ENCODE data around the gene ADGRB2. TPM values are rescaled to one million over a fixed set of nuclear protein-coding genes. Genes with fewer than 3 reads are reported as not detected.

Gene ADGRB2
- total RNA-seq, 1 donor from 2014 or later = 0.40 TPM

- no peak for DNase-seq
- intact Hi-C loops (cut with micrococcal nuclease) = no loop called here
- no peak overlapping the region for H3K27ac Mint-ChIP-seq
- H3K36me3 Mint-ChIP-seq (ENCODE audit: low read depth) = no peaks in the 10 kb centered on the region
- H3K4me3 Mint-ChIP-seq = no peak overlapping the region
- no peaks in the 10 kb centered on the region for H3K9me3 Mint-ChIP-seq
- peaks cover 8% of the 10 kb centered on the region for H3K27me3 Mint-ChIP-seq
- H3K4me1 Mint-ChIP-seq = no peaks in the 10 kb centered on the region
These were observed 17.7 kb upstream of the ADGRB2 start for GRCh38 chr1:31781756-31782371.

- intact Hi-C loops (cut with micrococcal nuclease) = no loop called here
- Mint-ChIP-seq H3K4me1 (no peaks in the 10 kb centered on the region), H3K9me3 (no peaks in the 10 kb centered on the region), H3K4me3 (no peak overlapping the region), H3K27ac (no peak overlapping the region), H3K36me3 (ENCODE audit: low read depth) (no peaks in the 10 kb centered on the region), H3K27me3 (peaks cover 14% of the 10 kb centered on the region)
- DNase-seq = no peak
These were observed 17.1 kb upstream of the ADGRB2 start for GRCh38 chr1:31781138-31781755.

- intact Hi-C loops (cut with micrococcal nuclease) = no loop called here
- Mint-ChIP-seq H3K9me3 (no peaks in the 10 kb centered on the region), H3K27ac (no peak overlapping the region), H3K4me3 (no peak overlapping the region), H3K27me3 (peaks cover 16% of the 10 kb centered on the region), H3K4me1 (no peaks in the 10 kb centered on the region), H3K36me3 (ENCODE audit: low read depth) (no peaks in the 10 kb centered on the region)
- no peak for DNase-seq
These were observed 16.5 kb upstream of the ADGRB2 start for GRCh38 chr1:31780632-31781031.

GRCh38 chr1:31779687-31780086 is 15.5 kb upstream of the ADGRB2 start:
- H3K27me3 Mint-ChIP-seq = peaks cover 20% of the 10 kb centered on the region
- no peak for DNase-seq
- H3K9me3 Mint-ChIP-seq = no peaks in the 10 kb centered on the region
- H3K36me3 Mint-ChIP-seq (ENCODE audit: low read depth) = no peaks in the 10 kb centered on the region
- H3K4me1 Mint-ChIP-seq = no peaks in the 10 kb centered on the region
- H3K27ac Mint-ChIP-seq = no peak overlapping the region
- H3K4me3 Mint-ChIP-seq = no peak overlapping the region
- intact Hi-C loops (cut with micrococcal nuclease) = no loop called here

GRCh38 chr1:31778763-31779488 is 14.8 kb upstream of the ADGRB2 start:
- Mint-ChIP-seq H3K27ac (peak overlapping the region; percentile 20), H3K4me1 (peaks cover 7% of the 10 kb centered on the region), H3K27me3 (peaks cover 26% of the 10 kb centered on the region), H3K9me3 (no peaks in the 10 kb centered on the region), H3K36me3 (ENCODE audit: low read depth) (no peaks in the 10 kb centered on the region), H3K4me3 (no peak overlapping the region)
- intact Hi-C loops (cut with micrococcal nuclease) = no loop called here
- no peak for DNase-seq

GRCh38 chr1:31776516-31776915 is 12.4 kb upstream of the ADGRB2 start:
- no peak overlapping the region for H3K27ac Mint-ChIP-seq
- H3K4me1 Mint-ChIP-seq = peaks cover 18% of the 10 kb centered on the region
- H3K27me3 Mint-ChIP-seq = peaks cover 47% of the 10 kb centered on the region
- no peak for DNase-seq
- intact Hi-C loops (cut with micrococcal nuclease) = no loop called here
- H3K9me3 Mint-ChIP-seq = no peaks in the 10 kb centered on the region
- H3K4me3 Mint-ChIP-seq = no peak overlapping the region
- no peaks in the 10 kb centered on the region for H3K36me3 Mint-ChIP-seq (ENCODE audit: low read depth)

GRCh38 chr1:31776032-31776431 is 11.9 kb upstream of the ADGRB2 start:
- Mint-ChIP-seq H3K4me1 (peaks cover 19% of the 10 kb centered on the region), H3K9me3 (no peaks in the 10 kb centered on the region), H3K36me3 (ENCODE audit: low read depth) (no peaks in the 10 kb centered on the region), H3K27ac (no peak overlapping the region), H3K4me3 (no peak overlapping the region), H3K27me3 (peaks cover 52% of the 10 kb centered on the region)
- DNase-seq = no peak
- intact Hi-C loops (cut with micrococcal nuclease) = no loop called here

- H3K27me3 Mint-ChIP-seq = peaks cover 55% of the 10 kb centered on the region
- H3K27ac Mint-ChIP-seq = no peak overlapping the region
- H3K4me3 Mint-ChIP-seq = no peak overlapping the region
- no peaks in the 10 kb centered on the region for H3K9me3 Mint-ChIP-seq
- peaks cover 23% of the 10 kb centered on the region for H3K4me1 Mint-ChIP-seq
- intact Hi-C loops (cut with micrococcal nuclease) = no loop called here
- no peak for DNase-seq
- no peaks in the 10 kb centered on the region for H3K36me3 Mint-ChIP-seq (ENCODE audit: low read depth)
These were observed 11.3 kb upstream of the ADGRB2 start for GRCh38 chr1:31775210-31775999.

GRCh38 chr1:31774495-31774894 is 10.4 kb upstream of the ADGRB2 start:
- intact Hi-C loops (cut with micrococcal nuclease) = no loop called here
- H3K27ac Mint-ChIP-seq = no peak overlapping the region
- H3K4me3 Mint-ChIP-seq = no peak overlapping the region
- DNase-seq = no peak
- H3K36me3 Mint-ChIP-seq (ENCODE audit: low read depth) = no peaks in the 10 kb centered on the region
- H3K27me3 Mint-ChIP-seq = peaks cover 56% of the 10 kb centered on the region
- peaks cover 28% of the 10 kb centered on the region for H3K4me1 Mint-ChIP-seq
- H3K9me3 Mint-ChIP-seq = no peaks in the 10 kb centered on the region

- Mint-ChIP-seq H3K4me1 (peaks cover 34% of the 10 kb centered on the region), H3K4me3 (no peak overlapping the region), H3K27ac (no peak overlapping the region), H3K9me3 (no peaks in the 10 kb centered on the region), H3K36me3 (ENCODE audit: low read depth) (no peaks in the 10 kb centered on the region), H3K27me3 (peaks cover 59% of the 10 kb centered on the region)
- DNase-seq = no peak
- intact Hi-C loops (cut with micrococcal nuclease) = no loop called here
These were observed 9.7 kb upstream of the ADGRB2 start for GRCh38 chr1:31773861-31774260.

- H3K36me3 Mint-ChIP-seq (ENCODE audit: low read depth) = no peaks in the 10 kb centered on the region
- no peak for DNase-seq
- intact Hi-C loops (cut with micrococcal nuclease) = no loop called here
- no peaks in the 10 kb centered on the region for H3K9me3 Mint-ChIP-seq
- H3K4me1 Mint-ChIP-seq = peaks cover 37% of the 10 kb centered on the region
- H3K27ac Mint-ChIP-seq = peak overlapping the region; percentile 75
- peak overlapping the region; percentile 86 for H3K4me3 Mint-ChIP-seq
- H3K27me3 Mint-ChIP-seq = peaks cover 70% of the 10 kb centered on the region
These were observed 8.6 kb upstream of the ADGRB2 start for GRCh38 chr1:31772669-31773248.

GRCh38 chr1:31771891-31772668 is 7.9 kb upstream of the ADGRB2 start:
- DNase-seq = peak; percentile 68
- Mint-ChIP-seq H3K9me3 (no peaks in the 10 kb centered on the region), H3K36me3 (ENCODE audit: low read depth) (no peaks in the 10 kb centered on the region), H3K4me3 (peak overlapping the region; percentile 86), H3K27ac (peak overlapping the region; percentile 75), H3K27me3 (peaks cover 71% of the 10 kb centered on the region), H3K4me1 (peaks cover 37% of the 10 kb centered on the region)
- intact Hi-C loops (cut with micrococcal nuclease) = no loop called here
